ENCODE results near the gene INSL6.

Gene INSL6

DNA sequence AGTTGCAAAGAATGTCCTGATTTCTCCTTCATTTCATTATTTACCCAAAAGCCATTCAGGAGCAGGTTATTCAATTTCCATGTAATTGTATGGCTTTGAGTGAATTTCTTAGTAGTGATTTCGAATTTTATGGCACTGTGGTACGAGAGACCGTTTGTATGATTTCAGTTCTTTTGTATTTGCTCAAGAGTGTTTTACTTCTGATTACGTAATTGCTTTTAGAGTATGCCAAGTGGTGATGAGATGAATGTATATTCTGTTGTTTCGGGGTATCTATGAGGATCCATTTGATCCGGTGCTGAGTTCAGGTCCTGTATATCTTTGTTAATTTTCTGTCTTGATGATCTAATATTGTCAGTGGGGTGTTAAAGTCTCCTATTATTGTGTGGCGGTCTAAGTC lies 41.2 kb downstream of the INSL6 start:
- H4K20me1 ChIP-seq (ENCODE audit: insufficient read depth, low read length): no peaks in the 10 kb centered on the region
- TF ChIP-seq EZH2 (IDR thresholded peaks at IDR 0.05; ENCODE audit: borderline replicate concordance, low read length): no peak
- TF ChIP-seq, protein P1, sequence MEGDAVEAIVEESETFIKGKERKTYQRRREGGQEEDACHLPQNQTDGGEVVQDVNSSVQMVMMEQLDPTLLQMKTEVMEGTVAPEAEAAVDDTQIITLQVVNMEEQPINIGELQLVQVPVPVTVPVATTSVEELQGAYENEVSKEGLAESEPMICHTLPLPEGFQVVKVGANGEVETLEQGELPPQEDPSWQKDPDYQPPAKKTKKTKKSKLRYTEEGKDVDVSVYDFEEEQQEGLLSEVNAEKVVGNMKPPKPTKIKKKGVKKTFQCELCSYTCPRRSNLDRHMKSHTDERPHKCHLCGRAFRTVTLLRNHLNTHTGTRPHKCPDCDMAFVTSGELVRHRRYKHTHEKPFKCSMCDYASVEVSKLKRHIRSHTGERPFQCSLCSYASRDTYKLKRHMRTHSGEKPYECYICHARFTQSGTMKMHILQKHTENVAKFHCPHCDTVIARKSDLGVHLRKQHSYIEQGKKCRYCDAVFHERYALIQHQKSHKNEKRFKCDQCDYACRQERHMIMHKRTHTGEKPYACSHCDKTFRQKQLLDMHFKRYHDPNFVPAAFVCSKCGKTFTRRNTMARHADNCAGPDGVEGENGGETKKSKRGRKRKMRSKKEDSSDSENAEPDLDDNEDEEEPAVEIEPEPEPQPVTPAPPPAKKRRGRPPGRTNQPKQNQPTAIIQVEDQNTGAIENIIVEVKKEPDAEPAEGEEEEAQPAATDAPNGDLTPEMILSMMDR (IDR thresholded peaks at IDR 0.05; ENCODE audit: low read length): no peak
- no peaks in the 10 kb centered on the region for H3K27me3 ChIP-seq (ENCODE audit: insufficient read depth, low read length)
- no peak overlapping the region for H3K9ac ChIP-seq (ENCODE audit: low read length)
- H3K79me2 ChIP-seq (ENCODE audit: insufficient read depth, low read length): no peaks in the 10 kb centered on the region
- H3K9me2 ChIP-seq (ENCODE audit: low read depth, low read length): no peaks in the 10 kb centered on the region
- H3K4me3 ChIP-seq (ENCODE audit: low read depth, low read length, poor library complexity, severe bottlenecking): no peak overlapping the region
- no peak overlapping the region for H3K27ac ChIP-seq (ENCODE audit: low read depth, low read length, poor library complexity, severe bottlenecking)
- H2AFZ ChIP-seq (ENCODE audit: low read length): no peak overlapping the region
- H3K9me3 ChIP-seq (ENCODE audit: low read length): no peaks in the 10 kb centered on the region
- H3K4me2 ChIP-seq (ENCODE audit: low read length): no peak overlapping the region
- no peaks in the 10 kb centered on the region for H3F3A ChIP-seq (ENCODE audit: insufficient read depth, low read length)
- no peaks in the 10 kb centered on the region for H3K36me3 ChIP-seq (ENCODE audit: insufficient read depth, low read length)
- no peaks in the 10 kb centered on the region for H3K4me1 ChIP-seq (ENCODE audit: insufficient read depth, low read length, severe bottlenecking)

DNA sequence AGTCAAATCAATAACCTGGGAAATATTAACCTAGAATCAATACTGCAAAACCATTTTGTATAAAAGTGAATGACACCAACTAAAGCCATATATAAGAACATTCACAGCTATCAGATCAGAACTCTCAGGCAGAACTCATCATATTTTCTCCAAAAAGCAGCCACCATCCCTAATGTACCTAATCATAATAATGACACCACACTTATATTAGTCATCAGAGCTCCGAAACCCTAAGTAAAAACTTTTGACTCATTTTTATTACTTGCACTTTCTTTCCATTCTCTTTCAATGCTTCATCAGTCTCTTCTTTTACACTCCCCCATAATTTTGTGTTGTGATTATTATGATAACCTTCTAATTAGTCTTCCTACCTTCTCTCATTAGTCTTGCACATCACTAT lies 45.3 kb downstream of the INSL6 start:
- H4K20me1 ChIP-seq (ENCODE audit: insufficient read depth, low read length): no peaks in the 10 kb centered on the region
- TF ChIP-seq, protein P1 (IDR thresholded peaks at IDR 0.05; ENCODE audit: low read length): no peak
- TF ChIP-seq EZH2 (IDR thresholded peaks at IDR 0.05; ENCODE audit: borderline replicate concordance, low read length): no peak
- H2AFZ ChIP-seq (ENCODE audit: low read length): no peak overlapping the region

DNA sequence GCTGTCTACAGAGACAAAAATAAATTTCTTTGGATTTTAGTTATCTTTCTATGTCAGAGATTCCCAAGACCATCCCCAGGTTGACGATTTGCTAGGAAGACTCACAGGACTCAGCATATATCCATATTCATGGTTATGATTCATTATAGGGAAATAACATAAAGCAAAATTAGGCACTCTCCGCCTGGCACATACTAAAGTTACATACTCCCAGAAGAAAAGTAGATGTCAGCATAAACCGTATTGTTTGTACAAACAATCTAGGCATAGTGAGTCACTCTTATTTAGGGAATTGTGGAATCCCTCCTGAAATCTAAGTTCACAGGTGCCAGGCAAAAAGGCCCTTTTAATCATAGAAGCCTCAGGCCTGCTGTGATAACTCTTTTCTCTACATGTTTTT lies 62.9 kb downstream of the INSL6 start:
- TF ChIP-seq, protein P1 (IDR thresholded peaks at IDR 0.05; ENCODE audit: low read length): no peak
- TF ChIP-seq EZH2 (IDR thresholded peaks at IDR 0.05; ENCODE audit: borderline replicate concordance, low read length): no peak
- Histone ChIP-seq H3K4me3 (ENCODE audit: low read depth, low read length, poor library complexity, severe bottlenecking) (no peak overlapping the region), H4K20me1 (ENCODE audit: insufficient read depth, low read length) (no peaks in the 10 kb centered on the region), H2AFZ (ENCODE audit: low read length) (no peak overlapping the region), H3K4me2 (ENCODE audit: low read length) (no peak overlapping the region), H3K4me1 (ENCODE audit: insufficient read depth, low read length, severe bottlenecking) (no peaks in the 10 kb centered on the region), H3K27ac (ENCODE audit: low read depth, low read length, poor library complexity, severe bottlenecking) (no peak overlapping the region), H3K9ac (ENCODE audit: low read length) (no peak overlapping the region), H3K9me2 (ENCODE audit: low read depth, low read length) (no peaks in the 10 kb centered on the region), H3F3A (ENCODE audit: insufficient read depth, low read length) (no peaks in the 10 kb centered on the region; the same call in 1 of the 2 replicates), H3K36me3 (ENCODE audit: insufficient read depth, low read length) (no peaks in the 10 kb centered on the region), H3K9me3 (ENCODE audit: low read length) (no peaks in the 10 kb centered on the region; the same call in 1 of the 2 replicates), H3K27me3 (ENCODE audit: insufficient read depth, low read length) (no peaks in the 10 kb centered on the region), H3K79me2 (ENCODE audit: insufficient read depth, low read length) (no peaks in the 10 kb centered on the region)

More for the DNA sequence above, 45.3 kb downstream of the INSL6 start:
- no peaks in the 10 kb centered on the region for H3K27me3 ChIP-seq (ENCODE audit: insufficient read depth, low read length)
- no peaks in the 10 kb centered on the region for H3K4me1 ChIP-seq (ENCODE audit: insufficient read depth, low read length, severe bottlenecking)
- no peaks in the 10 kb centered on the region for H3K9me3 ChIP-seq (ENCODE audit: low read length)
- H3K27ac ChIP-seq (ENCODE audit: low read depth, low read length, poor library complexity, severe bottlenecking): no peak overlapping the region
- H3K9me2 ChIP-seq (ENCODE audit: low read depth, low read length): no peaks in the 10 kb centered on the region
- H3K4me3 ChIP-seq (ENCODE audit: low read depth, low read length, poor library complexity, severe bottlenecking): no peak overlapping the region
- no peak overlapping the region for H3K9ac ChIP-seq (ENCODE audit: low read length)
- no peaks in the 10 kb centered on the region for H3K36me3 ChIP-seq (ENCODE audit: insufficient read depth, low read length)
- no peak overlapping the region for H3K4me2 ChIP-seq (ENCODE audit: low read length)
- H3K79me2 ChIP-seq (ENCODE audit: insufficient read depth, low read length): no peaks in the 10 kb centered on the region
- H3F3A ChIP-seq (ENCODE audit: insufficient read depth, low read length): no peaks in the 10 kb centered on the region

All from OCI-LY1 (cell line).